H1 (cell line): Measurements from ENCODE around the gene MAPK4. TPM values are rescaled to one million over a fixed set of nuclear protein-coding genes. Genes with fewer than 3 reads are reported as not detected.

ENCODE experiments used
- CTCF ChIA-PET: fragments of 300-600 bp; sonication (Branson Sonifier 250); formaldehyde crosslinking; loops from one replicate; lab custom pipeline; 2021; ENCODE audit not compliant: partially characterized antibody; lab: Charles Lee
- POLR2A ChIA-PET: fragments of 300-600 bp; sonication (Branson Sonifier 250); formaldehyde crosslinking; loops from one replicate; lab custom pipeline; 2021; ENCODE audit warnings: inconsistent platforms; ENCODE audit not compliant: partially characterized antibody; lab: Charles Lee
- DNase-seq, 2 experiments: peaks; one replicate each; pipeline versions ENCODE4 v3.0.0 to v3.0.0-alpha.2; 2010 to 2022; ENCODE audit warnings: low spot score in 2 of 2, low read depth in 1 of 2, mixed read lengths in 1 of 2
- FAIRE-seq: peaks from 2 replicates; lab custom pipeline; 2011; peaks lifted over from hg19 to GRCh38; lab: Jason Lieb, UNC
- H2AFZ ChIP-seq: 2 replicates; pipeline ENCODE4 v1.8.1; 2012; ENCODE audit warnings: low read length, inconsistent platforms
- H2AK5ac ChIP-seq: 2 replicates; pipeline ENCODE4 v1.6.1; 2013; ENCODE audit warnings: low read depth, low read length
- H2BK120ac ChIP-seq: replicated peaks from 2 replicates; pipeline ENCODE3; 2013; ENCODE audit warnings: low read depth, low read length, inconsistent platforms
- H2BK12ac ChIP-seq: 2 replicates; pipeline ENCODE4 v1.6.1; 2013; ENCODE audit warnings: low read depth, low read length
- H2BK15ac ChIP-seq: 2 replicates; pipeline ENCODE4 v1.6.1; 2013; ENCODE audit warnings: low read length
- H2BK20ac ChIP-seq: 2 replicates; pipeline ENCODE4 v1.6.1; 2013; ENCODE audit warnings: low read length
- H2BK5ac ChIP-seq: 2 replicates; pipeline ENCODE4 v1.6.1; 2013; ENCODE audit warnings: low read depth, low read length
- H3K14ac ChIP-seq: 2 replicates; pipeline ENCODE4 v1.6.1; 2013; ENCODE audit warnings: inconsistent platforms; ENCODE audit not compliant: insufficient read length
- H3K18ac ChIP-seq: 2 replicates; pipeline ENCODE4 v1.6.1; 2013; ENCODE audit warnings: low read length; ENCODE audit errors: extremely low read depth
- H3K23ac ChIP-seq: 2 replicates; pipeline ENCODE4 v1.6.1; 2013; ENCODE audit warnings: inconsistent platforms; ENCODE audit not compliant: insufficient read length
- H3K23me2 ChIP-seq: 2 replicates; pipeline ENCODE4 v1.6.1; 2013; ENCODE audit warnings: low read depth, low read length
- H3K27ac ChIP-seq: 2 replicates; pipeline ENCODE4 v1.6.1; 2011; ENCODE audit warnings: low read depth, low read length, inconsistent platforms
- H3K27me3 ChIP-seq, 4 experiments: replicated peaks in 1 of 4; 1 replicate in 1 of 4; 2 replicates in 3 of 4; pipeline versions ENCODE4 v1.6.1 to v1.8.1; 2011 to 2013; ENCODE audit warnings: low read length in 3 of 4, mild to moderate bottlenecking in 3 of 4, inconsistent platforms in 2 of 4, mixed read lengths in 2 of 4, moderate library complexity in 1 of 4; ENCODE audit not compliant: control insufficient read depth in 3 of 4, insufficient read depth in 3 of 4; ENCODE audit errors: extremely low read depth in 1 of 4
- H3K36me3 ChIP-seq, 4 experiments: 2 replicates each; pipeline versions ENCODE4 v1.6.1 to v1.8.1; 2011 to 2013; ENCODE audit warnings: mild to moderate bottlenecking in 4 of 4, low read length in 3 of 4, moderate library complexity in 2 of 4, control low read depth in 1 of 4, inconsistent platforms in 1 of 4; ENCODE audit not compliant: insufficient read depth in 4 of 4, control insufficient read depth in 2 of 4
- H3K4ac ChIP-seq: replicated peaks from 2 replicates; pipeline ENCODE3; 2013; ENCODE audit warnings: low read length, low read depth, mixed read lengths, inconsistent platforms; ENCODE audit not compliant: insufficient read length
- H3K4me1 ChIP-seq, 4 experiments: replicated peaks in 1 of 4; 1 replicate in 1 of 4; 2 replicates in 3 of 4; pipeline versions ENCODE4 v1.6.1 to v1.8.1; 2011 to 2013; ENCODE audit warnings: low read length in 3 of 4, inconsistent platforms in 2 of 4, mixed read lengths in 1 of 4; ENCODE audit not compliant: insufficient read depth in 4 of 4, control insufficient read depth in 3 of 4
- H3K4me2 ChIP-seq, 2 experiments: 2 replicates each; pipeline versions ENCODE4 v1.6.1 to v1.8.1; 2011 to 2013; ENCODE audit warnings: low read depth in 2 of 2, low read length in 2 of 2, control low read depth in 1 of 2, inconsistent platforms in 1 of 2, mild to moderate bottlenecking in 1 of 2; ENCODE audit not compliant: insufficient read depth in 1 of 2
- H3K4me3 ChIP-seq, 4 experiments: fragments of 200-600, 300-600 bp in 1 of 4; sonication (generic), shearing (Covaris generic), sonication (Bioruptor Twin) in 1 of 4; 2 replicates each; pipeline versions ENCODE4 v1.5.1 to v1.8.1; 2011 to 2016; ENCODE audit warnings: low read length in 4 of 4, low read depth in 3 of 4, control low read depth in 2 of 4, inconsistent platforms in 2 of 4, mild to moderate bottlenecking in 2 of 4, mixed read lengths in 1 of 4, moderate library complexity in 1 of 4; ENCODE audit not compliant: insufficient read depth in 2 of 4; ENCODE audit errors: extremely low read depth in 1 of 4
- H3K56ac ChIP-seq: replicated peaks from 2 replicates; pipeline ENCODE3; 2013; ENCODE audit warnings: low read depth, mild to moderate bottlenecking, mixed read lengths, low read length, inconsistent platforms; ENCODE audit not compliant: insufficient read length
- H3K79me1 ChIP-seq: 2 replicates; pipeline ENCODE4 v1.6.1; 2013; ENCODE audit warnings: low read depth, low read length, control low read depth
- H3K79me2 ChIP-seq, 2 experiments: 2 replicates each; pipeline versions ENCODE4 v1.6.1 to v1.8.1; 2012 to 2013; ENCODE audit warnings: low read length in 2 of 2, mild to moderate bottlenecking in 2 of 2, inconsistent platforms in 1 of 2; ENCODE audit not compliant: insufficient read depth in 2 of 2, control insufficient read depth in 1 of 2
- H3K9ac ChIP-seq, 4 experiments: replicated peaks in 1 of 4; 1 replicate in 1 of 4; 2 replicates in 3 of 4; pipeline versions ENCODE4 v1.6.1 to v1.8.1; 2011 to 2013; ENCODE audit warnings: low read depth in 3 of 4, low read length in 3 of 4, control low read depth in 2 of 4, mild to moderate bottlenecking in 2 of 4, moderate library complexity in 2 of 4, inconsistent platforms in 1 of 4; ENCODE audit errors: extremely low read depth in 1 of 4
- H3K9me3 ChIP-seq, 2 experiments: 2 replicates each; pipeline versions ENCODE4 v1.6.1 to v1.8.1; 2012 to 2013; ENCODE audit warnings: mild to moderate bottlenecking in 2 of 2, moderate library complexity in 2 of 2, control low read depth in 1 of 2, inconsistent platforms in 1 of 2, low read depth in 1 of 2, low read length in 1 of 2, mixed read lengths in 1 of 2; ENCODE audit not compliant: insufficient read depth in 2 of 2
- H4K20me1 ChIP-seq, 2 experiments: replicated peaks in 1 of 2; 2 replicates each; pipeline versions ENCODE3 to v1.8.1; 2011 to 2013; ENCODE audit warnings: inconsistent platforms in 2 of 2, low read length in 2 of 2, mild to moderate bottlenecking in 1 of 2; ENCODE audit not compliant: insufficient read depth in 2 of 2, control insufficient read depth in 1 of 2
- H4K5ac ChIP-seq: 2 replicates; pipeline ENCODE4 v1.6.1; 2013; ENCODE audit warnings: low read length, low read depth, mixed read lengths, inconsistent platforms; ENCODE audit not compliant: insufficient read length
- H4K8ac ChIP-seq: 2 replicates; pipeline ENCODE4 v1.8.0; 2013; ENCODE audit warnings: mild to moderate bottlenecking, moderate library complexity, low read length, inconsistent platforms; ENCODE audit not compliant: insufficient read depth; ENCODE audit errors: extremely low read depth
- H4K91ac ChIP-seq: replicated peaks from 2 replicates; pipeline ENCODE3; 2013; ENCODE audit warnings: low read length, mixed read lengths, inconsistent platforms; ENCODE audit not compliant: insufficient read length
- EGR1 ChIP-seq: IDR thresholded peaks from 2 replicates; pipeline ENCODE4 v1.6.1; 2011; ENCODE audit warnings: low read depth, low read length, borderline replicate concordance
- SP1 ChIP-seq: IDR thresholded peaks from 2 replicates; pipeline ENCODE4 v1.6.1; 2011; ENCODE audit warnings: low read depth, low read length
- WGBS, 2 experiments: shearing (Covaris generic) in 1 of 2; methylation state at CpG; one replicate each; pipeline versions ENCODE4 v1.1.6 to v1.1.7; 2013 to 2015; ENCODE audit warnings: low lambda C conversion rate in 2 of 2, mixed read lengths in 2 of 2, inconsistent platforms in 1 of 2, low coverage in 1 of 2, missing lambda C conversion rate in 1 of 2; ENCODE audit not compliant: insufficient replicate concordance in 2 of 2, insufficient coverage in 1 of 2, insufficient read length in 1 of 2; ENCODE audit errors: extremely low coverage in 1 of 2, missing lambda C conversion rate in 1 of 2; 5-methylcytosine and 5-hydroxymethylcytosine counted together
- polyA plus RNA-seq, 7 experiments: library from polyadenylated mRNA; depleted of rRNA in 3 of 7; stranded (reverse) in 5 of 7; unstranded in 2 of 7; fragments of >200 nt in 5 of 7; fragments of 200-250 nt in 2 of 7; gene quantifications; 1 replicate in 5 of 7; 2 replicates in 1 of 7; 4 replicates in 1 of 7; pipeline versions ENCODE4 v1.2.1 to v1.2.3, GENCODE V29; 2011 to 2013; ENCODE audit warnings: missing spikeins in 2 of 7, mixed read lengths in 2 of 7
- total RNA-seq: library from RNA; stranded (reverse); fragmentation: NEBNext Ultra II Directional; extraction: Animal tissue kit (Norgen Biotek cat#: 25700); gene quantifications from 2 replicates; pipeline ENCODE4 v1.2.1, GENCODE V29; 2021

The MAPK4 gene
- total and polyA plus RNA-seq, 2 of the 8 experiments (the other 6 are each of a cell fraction or from before 2014, with no cell fraction given), result 3.2 to 3.7 TPM

GRCh38 chr18:50627594-50628532 is 68.0 kb downstream of the MAPK4 start:
- no peak overlapping the region for H2BK20ac ChIP-seq
- H3K36me3 ChIP-seq, result no peaks in the 10 kb centered on the region
- no peak for DNase-seq
- ChIA-PET CTCF (interaction anchor here (0.8 to 1.3 kb wide), 2 partner anchors 16 kb away, joined by 3 to 4 read pairs; no protein-coding TSS in a partner anchor), POLR2A (no interaction called here)
- no peak overlapping the region for H3K23ac ChIP-seq
- H3K14ac ChIP-seq, result no peak overlapping the region
- no peak for FAIRE-seq
- H2BK120ac ChIP-seq, result no peak overlapping the region
- H3K79me1 ChIP-seq, result no peaks in the 10 kb centered on the region
- H3K79me2 ChIP-seq, result no peaks in the 10 kb centered on the region
- H3K4me1 ChIP-seq, result peaks cover 0 to 10% (median 1%) of the 10 kb centered on the region in 4 experiments; a peak in 3 of 7 replicates
- no peak overlapping the region for H3K4me2 ChIP-seq
- H3K18ac ChIP-seq, result no peak overlapping the region
- no peak overlapping the region for H4K91ac ChIP-seq
- H3K4me3 ChIP-seq, result no peak overlapping the region
- no peak overlapping the region for H2AFZ ChIP-seq
- H3K4ac ChIP-seq, result no peak overlapping the region
- 88% methylated on average over 16 of the region's 16 CpGs; no CpG with 5 or more reads in 1 of the 2 experiments for WGBS, 2 experiments
- H2BK5ac ChIP-seq, result no peak overlapping the region
- no peaks in the 10 kb centered on the region for H4K20me1 ChIP-seq
- TF ChIP-seq EGR1 (no peak), SP1 (no peak)
- H3K56ac ChIP-seq, result no peak overlapping the region
- H3K23me2 ChIP-seq, result no peaks in the 10 kb centered on the region
- no peaks in the 10 kb centered on the region for H3K9me3 ChIP-seq
- no peak overlapping the region for H2AK5ac ChIP-seq
- H2BK12ac ChIP-seq, result no peak overlapping the region
- H3K9ac ChIP-seq, result no peak overlapping the region
- H3K27me3 ChIP-seq, result no peaks in the 10 kb centered on the region
- no peak overlapping the region for H4K5ac ChIP-seq
- H3K27ac ChIP-seq, result no peak overlapping the region
- no peak overlapping the region for H2BK15ac ChIP-seq
- no peak overlapping the region for H4K8ac ChIP-seq
